T follicular helper cell (primary cell): Measurements from ENCODE around the gene GLIS1.
"Not testable (repeated sequence)": the region's sequence is repeated elsewhere in the genome, so short reads cannot be mapped to it uniquely, and the experiment has no call there.

ENCODE experiments used
- DNase-seq: peaks from one replicate; pipeline ENCODE4 v3.0.0-alpha.2; 2020; ENCODE audit warnings: low read depth

GLIS1 gene

DNA sequence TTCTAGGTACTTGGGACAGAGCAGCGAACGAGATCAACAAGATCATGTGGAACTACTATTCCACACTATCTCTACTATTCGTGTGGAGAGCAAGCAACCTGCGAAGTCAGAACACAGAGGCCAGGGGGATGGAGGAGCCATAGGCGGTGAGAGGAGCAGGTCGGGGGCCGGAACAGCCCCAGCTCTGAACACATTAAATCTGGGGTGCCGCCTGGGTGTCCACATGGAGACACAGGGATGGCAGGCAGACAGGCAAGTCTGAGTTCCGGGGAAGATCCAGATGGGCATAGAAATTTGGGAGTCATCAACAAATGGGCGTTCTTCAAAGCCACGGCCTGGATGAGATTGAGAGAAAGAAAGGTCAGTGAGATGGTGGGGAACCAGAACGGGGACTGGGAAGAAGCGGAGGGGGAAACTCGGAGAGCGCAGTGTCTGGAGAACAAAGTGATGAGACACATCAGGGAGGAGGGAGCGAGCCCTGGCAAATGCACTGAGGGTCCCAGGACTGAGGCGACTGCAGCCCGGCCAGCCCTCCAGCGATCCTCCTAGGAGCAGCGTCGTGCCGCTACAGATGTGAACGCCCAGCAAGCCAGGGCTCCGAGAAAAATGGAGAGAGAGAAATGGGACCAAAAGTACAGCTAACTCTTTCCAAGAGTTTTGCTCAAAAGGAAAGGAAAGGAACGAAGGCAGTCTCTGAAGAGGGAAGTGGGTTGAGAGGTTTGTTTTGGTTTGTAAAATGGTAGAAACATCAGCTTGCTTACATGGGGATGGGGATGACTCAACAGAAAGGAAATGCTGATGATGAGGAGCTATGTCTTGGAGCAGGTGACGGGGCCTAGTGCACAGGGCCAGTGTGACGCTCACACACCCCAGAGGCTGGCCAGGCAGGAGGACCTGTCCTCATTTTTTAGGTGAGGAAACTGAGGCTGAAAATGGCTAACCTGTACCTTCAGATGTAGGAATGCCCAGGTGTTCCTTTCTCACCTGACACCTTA is 84.5 kb downstream of the GLIS1 start:
- no peak for DNase-seq

DNA sequence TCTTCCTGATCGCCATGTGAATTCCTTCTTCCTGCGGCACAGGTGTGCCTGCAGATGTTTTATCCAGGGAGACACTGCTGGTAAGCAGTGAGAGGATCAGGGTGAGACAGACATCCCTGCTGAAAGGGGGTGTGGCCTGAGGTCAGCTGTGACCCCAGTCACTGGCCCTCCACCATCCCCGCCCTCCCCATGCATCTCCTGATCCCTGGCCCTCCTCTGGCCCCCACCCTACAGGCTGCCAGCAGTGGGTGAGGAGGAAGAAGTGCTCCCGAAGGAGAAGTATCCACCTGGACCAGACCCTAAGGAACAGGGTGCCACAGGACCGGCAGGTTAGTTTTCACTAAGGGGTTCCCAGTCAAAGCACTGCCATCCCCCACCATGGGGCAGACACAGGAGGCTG is 85.3 kb downstream of the GLIS1 start:
- DNase-seq, result no peak

- DNase-seq, result no peak
Observed at GRCh38 chr1:53653200-53653575, 85.8 kb downstream of the GLIS1 start.

- DNase-seq, result no peak
Observed at GRCh38 chr1:53652441-53653199, 86.3 kb downstream of the GLIS1 start.

- no peak for DNase-seq
Observed at GRCh38 chr1:53651356-53651755, 87.6 kb downstream of the GLIS1 start.

DNA sequence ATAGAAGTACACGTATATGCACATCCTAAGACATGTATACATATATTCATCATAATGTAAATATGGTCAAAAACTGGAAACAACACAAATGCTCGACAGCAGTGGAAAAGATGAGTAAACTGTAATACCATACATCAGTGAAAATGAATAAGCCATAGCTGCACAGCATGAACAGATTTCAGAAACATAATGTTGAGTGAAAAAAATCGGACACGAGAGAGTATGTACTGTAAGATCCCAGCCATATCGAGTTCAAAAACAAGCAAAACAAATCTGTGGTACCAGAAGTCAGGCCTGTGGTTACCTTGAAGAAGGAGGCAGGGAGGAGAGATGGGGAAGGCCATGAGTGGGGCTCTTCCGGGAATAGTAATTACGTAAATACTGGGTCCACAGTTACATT is 90.4 kb downstream of the GLIS1 start:
- DNase-seq, result no peak

DNA sequence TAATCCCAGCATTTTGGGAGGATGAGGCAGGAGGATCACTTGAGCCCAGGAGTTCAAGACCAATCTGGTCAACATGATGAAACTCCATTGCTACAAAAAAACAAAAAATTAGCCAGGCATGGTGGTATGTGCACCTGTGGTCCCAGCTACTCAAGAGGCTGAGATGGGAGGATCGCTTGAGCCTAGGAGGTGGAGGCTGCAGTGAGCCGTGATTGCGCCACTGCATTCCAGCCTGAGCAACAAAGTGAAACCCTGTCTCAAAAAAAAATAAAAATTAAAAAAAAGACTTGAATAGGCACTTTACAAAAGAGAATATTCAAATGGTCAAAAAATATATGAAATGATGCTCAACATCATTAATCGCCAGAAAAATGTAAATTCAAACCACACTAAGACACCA is 91.0 kb downstream of the GLIS1 start:
- not testable (repeated sequence) for DNase-seq

- DNase-seq, result no peak
Observed at GRCh38 chr1:53646732-53647131, 92.2 kb downstream of the GLIS1 start.

GRCh38 chr1:53645690-53646078 is 93.3 kb downstream of the GLIS1 start:
- no peak for DNase-seq

GRCh38 chr1:53644909-53645689 is 93.9 kb downstream of the GLIS1 start:
- no peak for DNase-seq

DNA sequence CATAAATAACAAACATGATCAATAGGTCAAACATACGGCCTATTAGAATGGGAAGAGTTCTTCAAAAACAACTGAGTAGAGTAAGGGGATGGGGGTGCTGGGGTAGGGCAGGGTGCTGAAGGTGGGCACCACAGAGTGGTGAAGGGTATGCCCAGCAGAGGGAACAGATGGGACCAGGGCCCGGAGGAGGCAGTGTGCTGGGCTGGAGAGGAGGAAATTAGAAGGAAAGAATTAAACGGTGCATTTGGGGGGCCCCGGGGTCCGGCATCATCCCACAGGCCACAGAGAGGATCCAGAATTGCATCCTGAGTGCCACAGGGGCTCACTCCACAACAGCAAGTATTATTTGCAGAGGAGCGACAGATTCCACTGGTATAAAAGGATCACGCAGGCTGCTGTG is 94.5 kb downstream of the GLIS1 start:
- DNase-seq, result no peak

- DNase-seq, result no peak
Observed at GRCh38 chr1:53643881-53644390, 95.0 kb downstream of the GLIS1 start.

- no peak for DNase-seq
Observed at GRCh38 chr1:53643041-53643880, 95.7 kb downstream of the GLIS1 start.

GRCh38 chr1:53642607-53643006 is 96.4 kb downstream of the GLIS1 start:
- DNase-seq, result no peak

GRCh38 chr1:53642215-53642555 is 96.8 kb downstream of the GLIS1 start:
- no peak for DNase-seq

GRCh38 chr1:53641481-53642214 is 97.3 kb downstream of the GLIS1 start:
- DNase-seq, result no peak

DNA sequence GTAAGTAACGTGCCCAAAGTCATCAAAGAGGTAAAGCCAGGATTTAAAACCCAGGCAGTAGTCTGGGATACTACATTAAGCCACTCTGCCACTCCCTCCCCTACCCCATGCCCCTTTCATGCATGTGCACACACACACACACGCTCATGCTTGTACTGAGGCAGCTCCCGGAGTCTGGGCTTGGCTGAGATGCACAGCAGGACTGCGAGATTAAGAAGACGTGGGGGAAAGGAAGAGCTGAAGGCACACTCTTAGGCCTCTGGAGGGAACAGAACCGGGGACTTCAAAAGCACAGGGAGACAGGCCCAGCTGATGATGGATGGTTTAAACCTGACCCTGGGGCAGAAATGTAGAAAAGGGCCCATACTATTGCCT is 98.3 kb downstream of the GLIS1 start:
- DNase-seq, result no peak

GRCh38 chr1:53639996-53640700 is 98.8 kb downstream of the GLIS1 start:
- no peak for DNase-seq

GRCh38 chr1:53639251-53639763 is 99.7 kb downstream of the GLIS1 start:
- no peak for DNase-seq
